HepG2 (cell line): ENCODE results near the gene CAMK1D. TPM values are rescaled to one million over a fixed set of nuclear protein-coding genes. Genes with fewer than 3 reads are reported as not detected.

Experiments used
- CBX1 ChIP-seq: IDR thresholded peaks from one replicate; pipeline ENCODE4 v1.6.1; 2016; ENCODE audit warnings: antibody characterized with exemption, low read depth
- CREM ChIP-seq, 2 experiments: sonication (generic) in 1 of 2; formaldehyde crosslinking in 1 of 2; IDR thresholded peaks; 2 replicates each; pipeline versions ENCODE4 v1.4.0 to v1.6.1; 2016 to 2020; ENCODE audit warnings: antibody characterized with exemption in 1 of 2, mild to moderate bottlenecking in 1 of 2, missing genetic modification reagents in 1 of 2
- FOXK2 ChIP-seq: fragments of 450-650 bp; IDR thresholded peaks from 2 replicates; pipeline ENCODE4 v1.6.1; 2016
- ZNF142 ChIP-seq: sonication (generic); formaldehyde crosslinking; IDR thresholded peaks from 2 replicates; pipeline ENCODE4 v1.4.0; 2020; ENCODE audit warnings: missing genetic modification reagents
- ZNF407 ChIP-seq: sonication (generic); formaldehyde crosslinking; IDR thresholded peaks from one replicate; pipeline ENCODE4 v1.5.1; 2020; ENCODE audit warnings: mild to moderate bottlenecking, missing genetic modification reagents; ENCODE audit errors: not compliant biosample characterization
- polyA plus RNA-seq, 8 experiments: library from polyadenylated mRNA; depleted of rRNA in 3 of 8; stranded (reverse) in 7 of 8; unstranded in 1 of 8; fragments of >200 nt; fragmentation: Illumina TruSeq in 4 of 8; extraction: Trizol in 4 of 8; gene quantifications; 2 replicates each; pipeline versions ENCODE4 v1.2.1 to v1.2.3, GENCODE V29; 2011 to 2016; ENCODE audit warnings: low read depth in 4 of 8, missing spikeins in 1 of 8, mixed read lengths in 1 of 8; ENCODE audit not compliant: insufficient read depth in 1 of 8
- total RNA-seq, 5 experiments: library from RNA; depleted of rRNA; stranded (reverse); fragments of >200 nt; fragmentation: Illumina TruSeq; extraction: Trizol; gene quantifications; 2 replicates each; pipeline ENCODE4 v1.2.3, GENCODE V29; 2016; ENCODE audit warnings: low read depth in 1 of 5

CAMK1D gene
- total and polyA plus RNA-seq, 2 of the 13 experiments (the other 11 are each of a cell fraction or from before 2014, with no cell fraction given): under 0.01 TPM; not detected in 1

DNA sequence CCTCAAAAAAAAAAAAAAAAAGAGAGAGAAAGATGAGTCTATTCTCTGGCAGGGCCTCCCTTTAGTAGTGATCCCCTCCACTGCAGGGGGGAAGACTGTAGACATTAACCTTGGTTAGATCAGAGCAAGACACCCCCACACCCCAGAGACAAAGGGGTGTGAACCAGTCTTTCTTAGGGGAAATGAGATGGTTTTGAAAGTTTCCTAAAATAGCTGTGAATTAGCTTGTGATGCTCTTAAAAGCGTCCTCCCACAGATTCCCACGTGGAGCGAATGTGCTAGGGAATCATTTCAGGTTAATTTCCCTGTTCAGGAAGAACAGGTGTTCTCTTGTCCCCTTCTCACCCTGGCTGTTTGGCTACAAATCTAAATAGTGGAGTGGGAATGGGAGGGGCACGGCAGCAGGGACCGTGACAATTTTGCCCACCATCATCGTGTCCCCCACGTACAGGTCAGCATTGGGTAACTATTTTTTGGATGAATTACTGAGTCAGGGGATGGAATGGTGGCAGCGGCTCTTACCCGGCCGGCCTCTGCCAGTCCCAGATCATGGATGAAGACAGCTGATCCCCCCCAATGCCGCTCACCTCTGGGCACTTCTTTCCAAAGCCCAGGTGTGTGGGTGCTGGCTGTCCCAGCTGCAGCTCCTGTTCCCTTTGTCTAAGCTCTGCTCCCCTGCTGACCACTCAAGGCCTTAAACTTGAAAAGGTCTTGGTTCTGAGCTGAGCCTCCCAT lies 499.3 kb downstream of the CAMK1D start (continued):
- TF ChIP-seq ZNF407 (CRISPR knock-in tag) (no peak), CBX1 (no peak), ZNF142 (CRISPR knock-in tag) (no peak), CREM (IDR thresholded peaks at IDR 0.05) (no peak), CREM (CRISPR knock-in tag; IDR thresholded peaks at IDR 0.05) (no peak), FOXK2 (no peak)
